Esophagus squamous epithelium (tissue), 5 donors: ENCODE results near the gene ZDHHC14. TPM values are rescaled to one million over a fixed set of nuclear protein-coding genes. Genes with fewer than 3 reads are reported as not detected.

ENCODE experiments used
- DNase-seq: peaks from one replicate; lab custom pipeline; 2025; lab: John Stamatoyannopoulos, UW
- H3K27ac ChIP-seq, 4 donors: fragments of 200-600 bp; sonication (generic); one replicate each; pipeline ENCODE4 v1.5.1; 2016 to 2019; ENCODE audit warnings: mild to moderate bottlenecking in 1 of 4
- H3K27me3 ChIP-seq, 4 donors: fragments of 200-600 bp; sonication (generic); 1 replicate in 3 of 4; 2 replicates in 1 of 4; pipeline versions ENCODE4 v1.5.1 to v1.6.0; 2017 to 2021; ENCODE audit warnings: antibody characterized with exemption in 1 of 4
- H3K36me3 ChIP-seq, 3 donors: fragments of 200-600 bp; sonication (generic); one replicate each; pipeline ENCODE4 v1.5.1; 2016 to 2019
- H3K4me1 ChIP-seq, 3 donors: fragments of 200-600 bp; sonication (generic); one replicate each; pipeline ENCODE4 v1.5.1; 2017 to 2019
- H3K4me3 ChIP-seq, 4 donors: fragments of 200-600 bp; sonication (generic); 1 replicate in 3 of 4; 2 replicates in 1 of 4; pipeline ENCODE4 v1.5.1; 2016 to 2019; ENCODE audit warnings: mild to moderate bottlenecking in 2 of 4, moderate library complexity in 1 of 4
- H3K9me3 ChIP-seq, 3 donors: fragments of 200-600 bp; sonication (generic); one replicate each; pipeline ENCODE4 v1.5.1; 2016 to 2019
- POLR2A ChIP-seq, 4 donors: fragments of 450-650 bp; IDR thresholded peaks; one replicate each; pipeline ENCODE4 v1.6.1; 2017; ENCODE audit warnings: antibody characterized with exemption in 4 of 4, mild to moderate bottlenecking in 4 of 4, moderate library complexity in 3 of 4
- WGBS, 2 donors: methylation state at CpG; one replicate each; pipeline ENCODE4 v1.1.5; 2018; 5-methylcytosine and 5-hydroxymethylcytosine counted together
- intact Hi-C: fragments of 100-400 bp; cut with DNase I; formaldehyde crosslinking; loops from one replicate; pipeline ENCODE4 v1.15.0; 2022
- total RNA-seq, 4 donors: library from RNA; depleted of rRNA; stranded (reverse); fragments of >200 nt; gene quantifications; one replicate each; pipeline ENCODE4 v1.1.0, GENCODE V29; 2016
- TF ChIP-seq, protein P1 (sequence below), 6 experiments: fragments of 450-650 bp in 4 of 6; fragments of 200-600 bp in 2 of 6; sonication (generic) in 2 of 6; IDR thresholded peaks; one replicate each; pipeline ENCODE4 v1.5.1; 2016 to 2019; ENCODE audit warnings: antibody characterized with exemption in 6 of 6, mild to moderate bottlenecking in 4 of 6, moderate library complexity in 4 of 6
- donor health status: DM: yes; HTN: yes; CAD: no.

The ZDHHC14 gene
- total RNA-seq, 4 donors from 2014 or later, result 6.1 to 15.6 (median 6.9) TPM

DNA sequence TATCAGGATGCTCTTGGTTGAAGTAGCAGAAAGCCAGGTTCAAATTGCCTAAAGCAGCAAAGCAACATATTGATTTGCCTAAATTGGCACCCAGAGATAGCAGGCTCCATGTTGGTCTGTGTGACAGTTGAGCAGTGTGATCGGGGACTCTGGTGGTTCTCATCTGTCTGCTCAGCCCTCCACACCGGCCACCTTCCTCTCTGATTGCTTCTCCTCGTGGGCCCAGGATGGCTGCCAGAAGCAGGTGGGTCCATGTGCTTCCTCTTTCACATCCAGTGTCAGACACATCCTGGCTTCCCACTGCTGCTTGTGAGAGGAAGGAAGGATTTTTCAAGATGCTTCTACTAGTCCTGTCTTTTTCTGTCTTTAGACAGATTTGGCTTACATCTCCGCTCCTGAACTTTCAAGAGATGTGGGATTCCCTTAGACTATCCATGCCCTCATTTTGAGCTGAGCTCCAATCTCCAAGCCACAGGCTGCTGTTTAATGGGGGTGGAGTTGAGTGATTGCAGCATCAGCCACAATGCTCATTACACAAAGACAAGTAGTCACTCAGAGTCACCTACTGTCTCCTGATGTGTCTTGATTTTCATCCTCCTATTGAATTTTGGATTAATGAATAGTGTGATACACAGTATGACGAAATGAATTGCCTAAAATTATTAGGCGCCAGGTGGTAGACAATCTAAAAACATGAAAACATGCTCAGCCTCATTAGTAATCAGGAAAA lies 122.2 kb downstream of the ZDHHC14 start:
- WGBS, 2 donors, result 75 to 85% methylated on average over 6 of the region's 6 CpGs
- H3K9me3 ChIP-seq, result peaks cover 0 to 21% (median 10%) of the 10 kb centered on the region in 3 donors
- no peak overlapping the region for H3K27ac ChIP-seq
- no peaks in the 10 kb centered on the region for H3K36me3 ChIP-seq
- H3K27me3 ChIP-seq, result no peaks in the 10 kb centered on the region
- no peak for DNase-seq
- no peak overlapping the region for H3K4me3 ChIP-seq
- no peak for TF ChIP-seq POLR2A (IDR thresholded peaks at IDR 0.05)
- TF ChIP-seq, protein P1, sequence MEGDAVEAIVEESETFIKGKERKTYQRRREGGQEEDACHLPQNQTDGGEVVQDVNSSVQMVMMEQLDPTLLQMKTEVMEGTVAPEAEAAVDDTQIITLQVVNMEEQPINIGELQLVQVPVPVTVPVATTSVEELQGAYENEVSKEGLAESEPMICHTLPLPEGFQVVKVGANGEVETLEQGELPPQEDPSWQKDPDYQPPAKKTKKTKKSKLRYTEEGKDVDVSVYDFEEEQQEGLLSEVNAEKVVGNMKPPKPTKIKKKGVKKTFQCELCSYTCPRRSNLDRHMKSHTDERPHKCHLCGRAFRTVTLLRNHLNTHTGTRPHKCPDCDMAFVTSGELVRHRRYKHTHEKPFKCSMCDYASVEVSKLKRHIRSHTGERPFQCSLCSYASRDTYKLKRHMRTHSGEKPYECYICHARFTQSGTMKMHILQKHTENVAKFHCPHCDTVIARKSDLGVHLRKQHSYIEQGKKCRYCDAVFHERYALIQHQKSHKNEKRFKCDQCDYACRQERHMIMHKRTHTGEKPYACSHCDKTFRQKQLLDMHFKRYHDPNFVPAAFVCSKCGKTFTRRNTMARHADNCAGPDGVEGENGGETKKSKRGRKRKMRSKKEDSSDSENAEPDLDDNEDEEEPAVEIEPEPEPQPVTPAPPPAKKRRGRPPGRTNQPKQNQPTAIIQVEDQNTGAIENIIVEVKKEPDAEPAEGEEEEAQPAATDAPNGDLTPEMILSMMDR (IDR thresholded peaks at IDR 0.05), result no peak
- no peaks in the 10 kb centered on the region for H3K4me1 ChIP-seq
- intact Hi-C loops, result no loop called here

- 91 to 94% methylated on average over 3 of the region's 3 CpGs for WGBS, 2 donors
- intact Hi-C loops, result no loop called here
- DNase-seq, result no peak
- no peak overlapping the region for H3K27ac ChIP-seq
- TF ChIP-seq POLR2A (IDR thresholded peaks at IDR 0.05), result no peak
- TF ChIP-seq, protein P1 (IDR thresholded peaks at IDR 0.05), result no peak
- no peak overlapping the region for H3K4me3 ChIP-seq
- H3K27me3 ChIP-seq, result no peaks in the 10 kb centered on the region
- H3K4me1 ChIP-seq, result no peaks in the 10 kb centered on the region
- H3K36me3 ChIP-seq, result no peaks in the 10 kb centered on the region
- H3K9me3 ChIP-seq, result peaks cover 0 to 21% (median 10%) of the 10 kb centered on the region in 3 donors
Observed at GRCh38 chr6:157505912-157506491, 125.0 kb downstream of the ZDHHC14 start.

DNA sequence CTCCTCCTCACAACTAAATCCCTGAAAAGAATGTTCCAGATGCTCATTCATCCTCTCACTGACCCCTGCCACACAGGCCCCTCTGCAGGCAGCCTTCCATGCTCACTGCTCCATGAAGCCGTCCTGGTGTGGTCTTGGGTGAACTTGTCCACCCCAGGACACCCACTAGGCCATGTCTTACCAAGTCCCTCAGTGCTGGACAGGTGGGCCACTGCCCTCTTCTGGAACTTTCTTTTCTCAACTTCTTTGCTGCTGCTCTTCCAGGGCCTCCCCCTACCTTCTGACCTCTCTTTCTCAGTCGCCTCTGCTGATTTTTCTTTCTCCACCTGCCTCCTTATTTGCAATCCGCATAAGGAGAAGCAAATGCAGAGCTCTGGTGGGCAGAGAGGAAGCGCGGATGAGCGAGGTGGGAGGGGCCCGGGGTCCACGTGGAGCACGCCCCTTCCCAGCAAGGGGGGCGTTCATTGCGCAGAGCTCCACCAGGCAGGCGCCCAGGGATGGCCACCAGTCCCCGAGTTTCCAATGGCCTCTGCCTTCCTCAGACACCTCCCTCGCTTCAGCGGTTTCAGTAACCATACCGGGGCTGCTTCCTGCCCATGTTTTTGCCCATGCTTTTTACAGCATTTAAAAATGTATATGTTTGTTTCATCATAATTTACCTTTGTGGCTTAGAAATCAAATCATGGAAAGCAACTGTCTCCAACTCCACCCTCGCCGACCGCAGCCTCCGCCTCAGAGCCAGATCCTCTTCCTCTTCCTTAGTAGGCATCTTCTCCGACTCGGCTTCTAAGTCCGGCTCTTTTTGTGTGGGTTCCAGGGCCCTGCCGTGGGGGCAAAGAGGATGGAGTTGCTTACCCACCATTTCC lies 129.6 kb downstream of the ZDHHC14 start:
- Histone ChIP-seq H3K36me3 (no peaks in the 10 kb centered on the region), H3K4me1 (peaks cover 0 to 4% (median 0%) of the 10 kb centered on the region in 3 donors), H3K27ac (no peak overlapping the region), H3K9me3 (peaks cover 0 to 12% (median 8%) of the 10 kb centered on the region in 3 donors), H3K4me3 (peak overlapping the region in 1 of 4 donors; percentile 26), H3K27me3 (no peaks in the 10 kb centered on the region)
- intact Hi-C loops, result no loop called here
- no peak for DNase-seq
- TF ChIP-seq POLR2A (IDR thresholded peaks at IDR 0.05), result no peak
- 65 to 84% methylated on average over 23 to 24 of the region's 24 CpGs for WGBS, 2 donors

GRCh38 chr6:157511682-157512381 lies 130.8 kb downstream of the ZDHHC14 start:
- no peak for DNase-seq
- H3K27me3 ChIP-seq, result no peaks in the 10 kb centered on the region
- H3K27ac ChIP-seq, result no peak overlapping the region
- H3K36me3 ChIP-seq, result no peaks in the 10 kb centered on the region
- WGBS, 2 donors, result 94 to 96% methylated on average over 14 of the region's 16 CpGs
- no peaks in the 10 kb centered on the region for H3K9me3 ChIP-seq
- no peak overlapping the region for H3K4me3 ChIP-seq
- TF ChIP-seq, protein P1 (IDR thresholded peaks at IDR 0.05), result no peak
- TF ChIP-seq POLR2A (IDR thresholded peaks at IDR 0.05), result no peak
- intact Hi-C loops, result no loop called here
- H3K4me1 ChIP-seq, result peaks cover 0 to 4% (median 0%) of the 10 kb centered on the region in 3 donors

- intact Hi-C loops, result no loop called here
- no peaks in the 10 kb centered on the region for H3K9me3 ChIP-seq
- 62 to 96% methylated on average over 2 to 3 of the region's 5 CpGs for WGBS, 2 donors
- no peaks in the 10 kb centered on the region for H3K27me3 ChIP-seq
- H3K4me3 ChIP-seq, result no peak overlapping the region
- DNase-seq, result no peak
- no peak overlapping the region for H3K27ac ChIP-seq
- no peaks in the 10 kb centered on the region for H3K36me3 ChIP-seq
- TF ChIP-seq, protein P1 (IDR thresholded peaks at IDR 0.05), result no peak
- no peak for TF ChIP-seq POLR2A (IDR thresholded peaks at IDR 0.05)
- peaks cover 0 to 4% (median 0%) of the 10 kb centered on the region in 3 donors for H3K4me1 ChIP-seq
Observed at GRCh38 chr6:157512382-157512682, 131.3 kb downstream of the ZDHHC14 start.
